K562 (cell line): ENCODE data around the gene CCM2. TPM values are rescaled to one million over a fixed set of nuclear protein-coding genes. Genes with fewer than 3 reads are reported as not detected.
A peak's percentile ranks its signal among the peaks of the same experiment; 100 is the strongest.

ENCODE experiments used
- CHD2 ChIP-seq: IDR thresholded peaks from 2 replicates; pipeline ENCODE4 v1.6.1; 2011; ENCODE audit warnings: low read depth, low read length
- CREBBP ChIP-seq: IDR thresholded peaks from one replicate; pipeline ENCODE4 v1.6.1; 2012; ENCODE audit warnings: low read depth, mild to moderate bottlenecking, control low read depth, inconsistent platforms, low read length
- E2F3 ChIP-seq: fragments of 250-450 bp; sonication (Bioruptor Pico); IDR thresholded peaks from 2 replicates; pipeline ENCODE4 v1.4.0; 2020; ENCODE audit warnings: mild to moderate bottlenecking
- HMGN3 ChIP-seq: IDR thresholded peaks from 2 replicates; pipeline ENCODE4 v1.6.1; 2011; ENCODE audit warnings: borderline replicate concordance, low read depth, mild to moderate bottlenecking, mixed read lengths, low read length; ENCODE audit not compliant: insufficient read length; ENCODE audit errors: extremely low read depth
- MCM5 ChIP-seq: fragments of 450-650 bp; IDR thresholded peaks from 2 replicates; pipeline ENCODE4 v1.6.1; 2016; ENCODE audit warnings: low read depth
- POLR2B ChIP-seq: fragments of 450-650 bp; IDR thresholded peaks from 2 replicates; pipeline ENCODE4 v1.6.1; 2018; ENCODE audit warnings: low read depth; ENCODE audit not compliant: partially characterized antibody
- PTRF ChIP-seq: fragments of 450-650 bp; IDR thresholded peaks from 2 replicates; pipeline ENCODE4 v1.6.1; 2016; ENCODE audit warnings: mild to moderate bottlenecking, missing genetic modification characterization, missing compliant biosample characterization
- RBM17 ChIP-seq: fragments of 200-400 bp; formaldehyde crosslinking; IDR thresholded peaks from 2 replicates; pipeline ENCODE4 v1.6.1; 2017; ENCODE audit warnings: low read depth, mild to moderate bottlenecking, low read length, borderline replicate concordance
- SNIP1 ChIP-seq: fragments of 450-650 bp; IDR thresholded peaks from 2 replicates; pipeline ENCODE4 v1.7.1; 2017; ENCODE audit warnings: low read depth, mild to moderate bottlenecking
- TAL1 ChIP-seq: fragments of 450-650 bp; IDR thresholded peaks from 2 replicates; pipeline ENCODE4 v1.6.1; 2016; ENCODE audit warnings: mild to moderate bottlenecking
- ZNF143 ChIP-seq: sonication (generic); formaldehyde crosslinking; IDR thresholded peaks from 2 replicates; pipeline ENCODE4 v1.9.0; 2022; ENCODE audit warnings: mild to moderate bottlenecking, missing genetic modification reagents
- ZNF146 ChIP-seq: IDR thresholded peaks from one replicate; pipeline ENCODE4 v1.6.1; 2018; ENCODE audit warnings: missing compliant biosample characterization; ENCODE audit not compliant: unreplicated experiment
- ZNF232 ChIP-seq: sonication (generic); formaldehyde crosslinking; IDR thresholded peaks from 2 replicates; pipeline ENCODE4 v1.8.0; 2022; ENCODE audit warnings: mild to moderate bottlenecking, missing genetic modification reagents
- ZNF253 ChIP-seq: fragments of 250-450 bp; sonication (Bioruptor Pico); conservative IDR thresholded peaks from 2 replicates; pipeline ENCODE4 v1.6.1; 2021; ENCODE audit warnings: mild to moderate bottlenecking
- ZNF384 ChIP-seq: IDR thresholded peaks from 2 replicates; pipeline ENCODE4 v1.6.1; 2012; ENCODE audit warnings: low read depth, low read length, improper control_type of control experiment
- ZNF507 ChIP-seq: conservative IDR thresholded peaks from 2 replicates; pipeline ENCODE4 v1.6.1; 2017; ENCODE audit warnings: missing genetic modification characterization, missing compliant biosample characterization
- ZNF583 ChIP-seq: fragments of 250-450 bp; sonication (Bioruptor Pico); IDR thresholded peaks from 2 replicates; pipeline ENCODE4 v1.4.0; 2020
- ZNF668 ChIP-seq: fragments of 250-450 bp; sonication (Bioruptor Pico); IDR thresholded peaks from 2 replicates; pipeline ENCODE4 v1.8.0; 2022; ENCODE audit warnings: mild to moderate bottlenecking, inconsistent platforms
- polyA plus RNA-seq, 8 experiments: library from polyadenylated mRNA; depleted of rRNA in 4 of 8; stranded (reverse) in 5 of 8; unstranded in 3 of 8; fragments of >200 nt; fragmentation: Nextera tagmentation in 2 of 8; fragmentation: Illumina TruSeq in 1 of 8; extraction: Ambion mirVana in 2 of 8; extraction: Trizol in 1 of 8; gene quantifications; 2 replicates each; pipeline versions ENCODE4 v1.2.1 to v1.2.3, GENCODE V29; 2011 to 2014; ENCODE audit warnings: inconsistent platforms in 1 of 8, missing spikeins in 1 of 8
- total RNA-seq, 7 experiments: library from RNA; depleted of rRNA in 6 of 7; stranded (reverse); fragments of >200 nt in 6 of 7; fragmentation: Illumina TruSeq in 2 of 7; extraction: Trizol in 2 of 7; gene quantifications; 2 replicates each; pipeline versions ENCODE4 v1.2.1 to v1.2.3, GENCODE V29; 2011 to 2021; ENCODE audit warnings: low replicate concordance in 1 of 7
- TF ChIP-seq, protein P1 (sequence below): sonication (generic); IDR thresholded peaks from 2 replicates; pipeline ENCODE4 v1.6.1; 2016
- TF ChIP-seq, protein P2 (sequence below): fragments of 250-450 bp; sonication (Bioruptor Pico); IDR thresholded peaks from 2 replicates; pipeline ENCODE4 v1.5.0; 2021
- TF ChIP-seq, protein P3 (sequence below): fragments of 200-800 bp; sonication (Bioruptor generic); IDR thresholded peaks from 2 replicates; pipeline ENCODE4 v1.6.1; 2017; ENCODE audit warnings: missing genetic modification characterization, missing compliant biosample characterization
- TF ChIP-seq, protein P4 (sequence below): fragments of 450-650 bp; IDR thresholded peaks from 2 replicates; pipeline ENCODE4 v1.6.1; 2018; ENCODE audit not compliant: partially characterized antibody
- TF ChIP-seq, protein P5 (sequence below): fragments of 250-450 bp; sonication (Bioruptor Pico); IDR thresholded peaks from 2 replicates; pipeline ENCODE4 v1.8.0; 2021; ENCODE audit warnings: borderline replicate concordance, mild to moderate bottlenecking, moderate library complexity; ENCODE audit not compliant: poor library complexity, severe bottlenecking

CCM2 gene
- total and polyA plus RNA-seq, 9 of the 15 experiments (the other 6 are each of a cell fraction or from before 2014, with no cell fraction given), result 0.41 to 38.6 (median 25.9) TPM

DNA sequence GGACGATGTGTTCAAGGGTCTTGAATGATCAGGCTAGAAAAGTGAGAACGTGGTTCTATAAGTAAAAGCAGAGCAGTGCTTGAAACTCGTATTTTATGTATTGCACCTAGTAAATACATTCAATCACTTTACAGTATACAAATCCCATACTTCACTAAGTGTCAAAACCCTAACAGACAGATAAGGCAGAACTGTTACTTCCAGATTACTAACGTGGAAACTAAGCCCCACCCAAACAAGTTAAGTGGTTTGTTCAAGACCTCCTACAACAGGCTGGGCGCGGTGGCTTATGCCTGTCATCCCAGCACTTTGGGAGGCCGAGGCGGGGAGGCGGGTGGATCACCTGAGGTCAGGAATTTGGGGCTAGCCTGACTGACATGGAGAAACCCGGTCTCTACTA lies 12.0 kb upstream of the CCM2 start (continued):
- TF ChIP-seq, protein P1, sequence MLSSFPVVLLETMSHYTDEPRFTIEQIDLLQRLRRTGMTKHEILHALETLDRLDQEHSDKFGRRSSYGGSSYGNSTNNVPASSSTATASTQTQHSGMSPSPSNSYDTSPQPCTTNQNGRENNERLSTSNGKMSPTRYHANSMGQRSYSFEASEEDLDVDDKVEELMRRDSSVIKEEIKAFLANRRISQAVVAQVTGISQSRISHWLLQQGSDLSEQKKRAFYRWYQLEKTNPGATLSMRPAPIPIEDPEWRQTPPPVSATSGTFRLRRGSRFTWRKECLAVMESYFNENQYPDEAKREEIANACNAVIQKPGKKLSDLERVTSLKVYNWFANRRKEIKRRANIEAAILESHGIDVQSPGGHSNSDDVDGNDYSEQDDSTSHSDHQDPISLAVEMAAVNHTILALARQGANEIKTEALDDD, result peak; percentile 95
- TF ChIP-seq ZNF253, result no peak
- no peak for TF ChIP-seq ZNF146 (CRISPR knock-in tag)
- TF ChIP-seq, protein P2, sequence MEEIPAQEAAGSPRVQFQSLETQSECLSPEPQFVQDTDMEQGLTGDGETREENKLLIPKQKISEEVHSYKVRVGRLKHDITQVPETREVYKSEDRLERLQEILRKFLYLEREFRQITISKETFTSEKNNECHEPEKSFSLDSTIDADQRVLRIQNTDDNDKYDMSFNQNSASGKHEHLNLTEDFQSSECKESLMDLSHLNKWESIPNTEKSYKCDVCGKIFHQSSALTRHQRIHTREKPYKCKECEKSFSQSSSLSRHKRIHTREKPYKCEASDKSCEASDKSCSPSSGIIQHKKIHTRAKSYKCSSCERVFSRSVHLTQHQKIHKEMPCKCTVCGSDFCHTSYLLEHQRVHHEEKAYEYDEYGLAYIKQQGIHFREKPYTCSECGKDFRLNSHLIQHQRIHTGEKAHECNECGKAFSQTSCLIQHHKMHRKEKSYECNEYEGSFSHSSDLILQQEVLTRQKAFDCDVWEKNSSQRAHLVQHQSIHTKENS (CRISPR knock-in tag), result no peak
- TF ChIP-seq, protein P3, sequence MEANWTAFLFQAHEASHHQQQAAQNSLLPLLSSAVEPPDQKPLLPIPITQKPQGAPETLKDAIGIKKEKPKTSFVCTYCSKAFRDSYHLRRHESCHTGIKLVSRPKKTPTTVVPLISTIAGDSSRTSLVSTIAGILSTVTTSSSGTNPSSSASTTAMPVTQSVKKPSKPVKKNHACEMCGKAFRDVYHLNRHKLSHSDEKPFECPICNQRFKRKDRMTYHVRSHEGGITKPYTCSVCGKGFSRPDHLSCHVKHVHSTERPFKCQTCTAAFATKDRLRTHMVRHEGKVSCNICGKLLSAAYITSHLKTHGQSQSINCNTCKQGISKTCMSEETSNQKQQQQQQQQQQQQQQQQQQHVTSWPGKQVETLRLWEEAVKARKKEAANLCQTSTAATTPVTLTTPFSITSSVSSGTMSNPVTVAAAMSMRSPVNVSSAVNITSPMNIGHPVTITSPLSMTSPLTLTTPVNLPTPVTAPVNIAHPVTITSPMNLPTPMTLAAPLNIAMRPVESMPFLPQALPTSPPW (CRISPR knock-in tag), result peak; percentile 37
- no peak for TF ChIP-seq ZNF384
- no peak for TF ChIP-seq HMGN3
- no peak for TF ChIP-seq CREBBP
- TF ChIP-seq MCM5, result no peak
- TF ChIP-seq ZNF143 (CRISPR knock-in tag), result no peak
- TF ChIP-seq ZNF232 (CRISPR knock-in tag), result no peak
- TF ChIP-seq, protein P4, sequence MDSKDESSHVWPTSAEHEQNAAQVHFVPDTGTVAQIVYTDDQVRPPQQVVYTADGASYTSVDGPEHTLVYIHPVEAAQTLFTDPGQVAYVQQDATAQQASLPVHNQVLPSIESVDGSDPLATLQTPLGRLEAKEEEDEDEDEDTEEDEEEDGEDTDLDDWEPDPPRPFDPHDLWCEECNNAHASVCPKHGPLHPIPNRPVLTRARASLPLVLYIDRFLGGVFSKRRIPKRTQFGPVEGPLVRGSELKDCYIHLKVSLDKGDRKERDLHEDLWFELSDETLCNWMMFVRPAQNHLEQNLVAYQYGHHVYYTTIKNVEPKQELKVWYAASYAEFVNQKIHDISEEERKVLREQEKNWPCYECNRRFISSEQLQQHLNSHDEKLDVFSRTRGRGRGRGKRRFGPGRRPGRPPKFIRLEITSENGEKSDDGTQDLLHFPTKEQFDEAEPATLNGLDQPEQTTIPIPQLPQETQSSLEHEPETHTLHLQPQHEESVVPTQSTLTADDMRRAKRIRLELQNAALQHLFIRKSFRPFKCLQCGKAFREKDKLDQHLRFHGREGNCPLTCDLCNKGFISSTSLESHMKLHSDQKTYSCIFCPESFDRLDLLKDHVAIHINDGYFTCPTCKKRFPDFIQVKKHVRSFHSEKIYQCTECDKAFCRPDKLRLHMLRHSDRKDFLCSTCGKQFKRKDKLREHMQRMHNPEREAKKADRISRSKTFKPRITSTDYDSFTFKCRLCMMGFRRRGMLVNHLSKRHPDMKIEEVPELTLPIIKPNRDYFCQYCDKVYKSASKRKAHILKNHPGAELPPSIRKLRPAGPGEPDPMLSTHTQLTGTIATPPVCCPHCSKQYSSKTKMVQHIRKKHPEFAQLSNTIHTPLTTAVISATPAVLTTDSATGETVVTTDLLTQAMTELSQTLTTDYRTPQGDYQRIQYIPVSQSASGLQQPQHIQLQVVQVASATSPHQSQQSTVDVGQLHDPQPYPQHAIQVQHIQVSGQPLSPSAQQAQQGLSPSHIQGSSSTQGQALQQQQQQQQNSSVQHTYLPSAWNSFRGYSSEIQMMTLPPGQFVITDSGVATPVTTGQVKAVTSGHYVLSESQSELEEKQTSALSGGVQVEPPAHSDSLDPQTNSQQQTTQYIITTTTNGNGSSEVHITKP, result peak; percentile 5
- TF ChIP-seq POLR2B, result no peak
- TF ChIP-seq ZNF507, result no peak
- TF ChIP-seq, protein P5, sequence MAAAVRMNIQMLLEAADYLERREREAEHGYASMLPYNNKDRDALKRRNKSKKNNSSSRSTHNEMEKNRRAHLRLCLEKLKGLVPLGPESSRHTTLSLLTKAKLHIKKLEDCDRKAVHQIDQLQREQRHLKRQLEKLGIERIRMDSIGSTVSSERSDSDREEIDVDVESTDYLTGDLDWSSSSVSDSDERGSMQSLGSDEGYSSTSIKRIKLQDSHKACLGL, result no peak
- no peak for TF ChIP-seq PTRF
- TF ChIP-seq ZNF668 (CRISPR knock-in tag), result no peak
- TF ChIP-seq TAL1, result peak; percentile 81
- TF ChIP-seq E2F3 (CRISPR knock-in tag), result no peak
- TF ChIP-seq RBM17, result no peak
- no peak for TF ChIP-seq SNIP1
- TF ChIP-seq CHD2, result no peak
- no peak for TF ChIP-seq ZNF583 (CRISPR knock-in tag)
